GM15510 (cell line): ENCODE measurements around the gene PCGF3.

Source experiments
- POLR2A ChIP-seq: IDR thresholded peaks from 3 replicates; pipeline ENCODE4 v1.6.1; 2011; ENCODE audit warnings: borderline replicate concordance; ENCODE audit not compliant: insufficient read length; ENCODE audit errors: extremely low read depth

Gene PCGF3

DNA sequence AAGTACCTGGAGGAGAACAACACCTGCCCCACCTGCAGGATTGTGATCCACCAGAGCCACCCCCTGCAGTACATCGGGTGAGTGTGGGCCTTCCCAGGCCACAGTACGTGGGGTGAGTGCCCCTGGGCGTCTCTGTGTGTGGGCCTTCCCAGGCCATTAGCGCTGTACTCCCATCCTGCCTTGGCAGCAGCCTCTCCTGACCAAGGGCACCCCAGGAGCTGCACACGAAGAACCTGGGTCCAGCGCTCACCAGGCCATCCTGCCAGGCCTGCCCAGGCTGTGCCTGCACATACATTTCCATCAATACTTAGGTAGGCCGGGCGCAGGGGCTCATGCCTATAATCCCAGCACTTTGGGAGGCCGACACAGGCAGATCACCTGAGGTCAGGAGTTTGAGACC lies 29.3 kb downstream of the PCGF3 start:
- TF ChIP-seq POLR2A, result no peak

GRCh38 chr4:735583-735982 lies 30.0 kb downstream of the PCGF3 start:
- no peak for TF ChIP-seq POLR2A

- TF ChIP-seq POLR2A, result no peak
Observed at GRCh38 chr4:738781-739280, 33.2 kb downstream of the PCGF3 start.

GRCh38 chr4:739569-739968 lies 33.9 kb downstream of the PCGF3 start:
- TF ChIP-seq POLR2A, result no peak

- TF ChIP-seq POLR2A, result no peak
Observed at GRCh38 chr4:740011-740410, 34.4 kb downstream of the PCGF3 start.

- TF ChIP-seq POLR2A, result no peak
Observed at GRCh38 chr4:740656-741282, 35.1 kb downstream of the PCGF3 start.

GRCh38 chr4:742096-742741 lies 36.6 kb downstream of the PCGF3 start:
- TF ChIP-seq POLR2A, result no peak

- no peak for TF ChIP-seq POLR2A
Observed at GRCh38 chr4:742742-743311, 37.2 kb downstream of the PCGF3 start.

DNA sequence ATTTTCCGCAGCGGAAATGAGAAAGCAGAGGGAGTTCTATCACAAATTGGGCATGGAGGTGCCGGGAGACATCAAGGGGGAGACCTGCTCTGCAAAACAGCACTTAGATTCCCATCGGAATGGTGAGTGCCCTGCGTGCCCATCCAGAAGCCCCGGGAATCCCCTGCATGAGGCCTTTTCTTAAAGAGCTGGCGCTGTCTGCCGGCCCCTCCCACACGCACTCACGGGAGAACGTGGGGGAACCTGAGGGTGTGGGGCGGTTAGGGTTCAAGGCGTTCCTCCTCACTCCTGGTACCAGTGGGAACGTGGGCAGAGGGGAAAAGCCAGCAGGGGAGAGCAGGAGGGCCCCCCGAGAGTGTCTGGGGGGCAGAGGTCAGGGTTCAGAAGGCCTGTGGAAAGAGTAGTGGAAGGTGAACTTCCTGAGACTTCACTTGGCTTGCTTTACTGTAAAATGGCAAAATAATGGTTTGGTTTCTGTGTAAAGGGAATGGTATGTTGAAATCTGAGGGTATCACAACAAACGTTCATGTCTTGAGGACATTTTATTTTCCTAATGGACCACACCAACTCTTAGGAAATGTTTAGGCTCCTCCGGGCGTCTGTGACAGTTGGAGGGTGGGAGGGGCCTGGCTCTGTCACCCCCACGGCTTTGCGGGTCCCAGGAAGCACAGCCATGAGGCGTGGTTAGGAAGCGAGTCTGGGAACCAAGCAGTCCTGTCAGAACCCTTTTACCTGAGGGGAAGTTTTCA lies 38.0 kb downstream of the PCGF3 start:
- TF ChIP-seq POLR2A, result no peak

- TF ChIP-seq POLR2A, result no peak
Observed at GRCh38 chr4:744212-744841, 38.7 kb downstream of the PCGF3 start.

GRCh38 chr4:747546-748170 lies 42.0 kb downstream of the PCGF3 start:
- no peak for TF ChIP-seq POLR2A

DNA sequence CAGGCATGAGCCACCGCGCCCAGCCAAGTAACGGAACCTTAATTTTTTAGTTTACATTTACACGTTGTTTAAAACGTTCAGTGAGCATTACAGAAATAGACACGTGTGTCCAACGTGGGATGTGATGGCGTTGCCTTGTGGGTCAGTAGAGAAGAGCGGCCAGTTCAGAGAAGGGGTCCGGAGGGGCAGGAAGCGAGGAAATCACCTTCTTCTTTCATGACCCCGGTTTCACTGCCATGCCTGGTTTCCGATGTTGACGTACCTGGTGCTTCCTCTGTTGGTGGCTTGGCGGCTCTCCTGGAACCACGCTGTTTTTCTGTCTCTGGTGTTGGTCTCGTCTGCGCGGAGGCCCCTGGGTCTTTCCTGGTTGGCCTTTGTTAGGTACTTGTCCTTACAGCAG lies 42.8 kb downstream of the PCGF3 start:
- no peak for TF ChIP-seq POLR2A

DNA sequence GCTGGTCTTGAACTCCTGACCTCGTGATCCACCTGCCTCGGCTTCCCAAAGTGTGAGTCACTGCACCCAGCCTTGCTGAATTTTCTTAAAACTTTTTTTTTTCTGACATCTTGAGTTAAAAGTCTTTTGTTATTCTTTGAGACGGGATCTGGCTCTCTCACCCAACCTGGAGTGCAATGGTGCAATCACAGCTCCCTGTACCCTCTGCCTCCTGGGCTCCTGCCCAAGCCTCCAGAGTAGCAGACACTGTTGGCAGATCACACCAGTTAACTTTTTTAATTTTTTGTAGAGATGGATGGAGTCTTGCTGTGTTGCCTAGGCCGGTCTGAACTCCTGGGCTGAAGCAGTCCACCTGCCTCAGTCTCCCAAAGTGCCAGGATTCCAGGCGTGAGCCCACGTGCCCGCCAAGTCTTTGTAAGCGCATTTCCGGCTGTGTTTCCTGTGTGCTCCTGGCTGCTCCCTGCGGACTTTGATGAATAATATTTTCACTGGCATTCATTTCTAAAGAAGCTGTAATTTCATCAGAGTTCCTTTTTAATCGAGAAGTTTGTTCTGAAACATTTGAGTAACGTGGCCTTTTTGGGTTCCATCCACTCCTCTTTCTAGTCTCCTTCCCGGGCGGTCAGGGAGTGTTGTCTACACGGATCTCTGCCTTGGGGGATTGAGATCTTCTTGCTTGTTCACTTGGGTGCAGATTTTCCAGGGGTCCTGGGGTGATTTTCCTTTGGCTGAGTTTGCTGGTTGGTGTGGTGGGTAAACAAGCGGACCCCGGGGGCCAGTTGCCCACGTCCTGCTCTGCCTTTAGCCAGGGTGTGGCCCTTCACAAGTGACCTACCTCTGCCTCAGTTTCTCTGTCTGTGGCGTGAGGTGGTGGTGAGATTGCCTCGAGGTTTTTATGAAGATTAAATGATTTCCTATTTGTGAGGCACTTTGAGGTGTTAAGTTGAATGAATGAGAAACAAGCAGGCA lies 44.4 kb downstream of the PCGF3 start:
- TF ChIP-seq POLR2A, result no peak
